Colonic mucosa (tissue), 4 donors: ENCODE results near the gene AP2A2. TPM values are rescaled to one million over a fixed set of nuclear protein-coding genes. Genes with fewer than 3 reads are reported as not detected.

Source experiments
- DNase-seq: peaks from one replicate; pipeline ENCODE4 v3.0.0-alpha.2; 2020
- H3K27ac ChIP-seq: fragments of 200-600 bp; one replicate; pipeline ENCODE4 v1.8.0; 2021
- H3K27me3 ChIP-seq: fragments of 200-600 bp; one replicate; pipeline ENCODE4 v1.8.0; 2021
- H3K36me3 ChIP-seq: fragments of 200-600 bp; one replicate; pipeline ENCODE4 v1.8.0; 2021
- H3K4me1 ChIP-seq: fragments of 200-600 bp; one replicate; pipeline ENCODE4 v1.8.0; 2021; ENCODE audit warnings: mild to moderate bottlenecking
- H3K4me3 ChIP-seq: fragments of 200-600 bp; one replicate; pipeline ENCODE4 v1.8.0; 2021
- H3K9ac ChIP-seq, 2 donors: one replicate each; pipeline ENCODE4 v1.7.0; 2013; ENCODE audit warnings: control low read depth in 2 of 2, low read depth in 2 of 2, low read length in 2 of 2
- H3K9me3 ChIP-seq: fragments of 200-600 bp; one replicate; pipeline ENCODE4 v1.8.0; 2021
- CTCF ChIP-seq: fragments of 200-600 bp; IDR thresholded peaks from one replicate; pipeline ENCODE4 v1.8.0; 2022; ENCODE audit warnings: antibody characterized with exemption, mild to moderate bottlenecking
- intact Hi-C: fragments of 100-400 bp; cut with DNase I; formaldehyde crosslinking; loops from one replicate; pipeline ENCODE4 v1.14.1; 2022
- total RNA-seq, 2 donors: library from RNA; stranded (reverse); fragmentation: NEBNext Ultra II Directional in 1 of 2; extraction: Animal tissue kit (Norgen Biotek cat#: 25700) in 1 of 2; gene quantifications; one replicate each; pipeline ENCODE4 v1.2.1, GENCODE V29; 2021
- donor health status: healthy.
- donor health status: DM: no; HTN: no; CAD: no.
- donor health status: DM: no; HTN: no; CAD: no.

The AP2A2 gene
- total RNA-seq, 2 donors from 2014 or later, result 69.4 to 72.5 TPM

GRCh38 chr11:932435-932834 lies 6.8 kb downstream of the AP2A2 start:
- DNase-seq, result no peak
- no peak overlapping the region for H3K9ac ChIP-seq
- no peaks in the 10 kb centered on the region for H3K36me3 ChIP-seq
- H3K4me3 ChIP-seq, result no peak overlapping the region
- H3K9me3 ChIP-seq, result no peaks in the 10 kb centered on the region
- intact Hi-C loops, result no loop called here
- no peak overlapping the region for H3K27ac ChIP-seq
- H3K4me1 ChIP-seq, result peaks cover 10% of the 10 kb centered on the region
- TF ChIP-seq CTCF, result no peak
- no peaks in the 10 kb centered on the region for H3K27me3 ChIP-seq

- DNase-seq, result no peak
- intact Hi-C loops, result no loop called here
- no peaks in the 10 kb centered on the region for H3K36me3 ChIP-seq
- no peak overlapping the region for H3K4me3 ChIP-seq
- H3K27ac ChIP-seq, result no peak overlapping the region
- peak overlapping the region in 1 of 2 donors; percentile 19 for H3K9ac ChIP-seq
- peaks cover 7% of the 10 kb centered on the region for H3K4me1 ChIP-seq
- H3K9me3 ChIP-seq, result no peaks in the 10 kb centered on the region
- TF ChIP-seq CTCF, result no peak
- no peaks in the 10 kb centered on the region for H3K27me3 ChIP-seq
Measured at GRCh38 chr11:933142-933851, 7.6 kb downstream of the AP2A2 start.

GRCh38 chr11:933936-934335 lies 8.3 kb downstream of the AP2A2 start:
- peaks cover under 1% of the 10 kb centered on the region for H3K4me1 ChIP-seq
- H3K27me3 ChIP-seq, result no peaks in the 10 kb centered on the region
- intact Hi-C loops, result no loop called here
- TF ChIP-seq CTCF, result no peak
- H3K4me3 ChIP-seq, result no peak overlapping the region
- H3K9ac ChIP-seq, result no peak overlapping the region
- H3K27ac ChIP-seq, result no peak overlapping the region
- DNase-seq, result no peak
- H3K9me3 ChIP-seq, result no peaks in the 10 kb centered on the region
- H3K36me3 ChIP-seq, result no peaks in the 10 kb centered on the region

- H3K4me1 ChIP-seq, result no peaks in the 10 kb centered on the region
- TF ChIP-seq CTCF, result no peak
- no peak overlapping the region for H3K9ac ChIP-seq
- H3K4me3 ChIP-seq, result no peak overlapping the region
- no peak overlapping the region for H3K27ac ChIP-seq
- no peak for DNase-seq
- no peaks in the 10 kb centered on the region for H3K9me3 ChIP-seq
- no peaks in the 10 kb centered on the region for H3K27me3 ChIP-seq
- H3K36me3 ChIP-seq, result no peaks in the 10 kb centered on the region
- intact Hi-C loops, result no loop called here
Measured at GRCh38 chr11:934527-934926, 8.9 kb downstream of the AP2A2 start.

- DNase-seq, result no peak
- H3K4me1 ChIP-seq, result no peaks in the 10 kb centered on the region
- H3K9me3 ChIP-seq, result no peaks in the 10 kb centered on the region
- no peak overlapping the region for H3K4me3 ChIP-seq
- intact Hi-C loops, result no loop called here
- TF ChIP-seq CTCF, result no peak
- no peaks in the 10 kb centered on the region for H3K27me3 ChIP-seq
- H3K36me3 ChIP-seq, result no peaks in the 10 kb centered on the region
- H3K27ac ChIP-seq, result no peak overlapping the region
- H3K9ac ChIP-seq, result no peak overlapping the region
Measured at GRCh38 chr11:936199-936598, 10.5 kb downstream of the AP2A2 start.
